HG03159 (cell line): ENCODE results near the gene NCMAP.
A peak's percentile ranks its signal among the peaks of the same experiment; 100 is the strongest.

Experiments
- ATAC-seq: cut with Tn5 transposase; IDR thresholded peaks from one replicate; pipeline ENCODE4 v1.9.1; 2021; ENCODE audit warnings: mild to moderate bottlenecking, moderate library complexity; ENCODE audit not compliant: unreplicated experiment

The NCMAP gene

GRCh38 chr1:24620678-24621077 lies 64.8 kb downstream of the NCMAP start:
- no peak for ATAC-seq

- ATAC-seq = no peak
Measured at GRCh38 chr1:24621121-24621520, 65.2 kb downstream of the NCMAP start.

GRCh38 chr1:24622218-24622617 lies 66.3 kb downstream of the NCMAP start:
- no peak for ATAC-seq

- ATAC-seq = no peak
Measured at GRCh38 chr1:24632832-24633175, 76.9 kb downstream of the NCMAP start.

GRCh38 chr1:24635195-24635843 lies 79.4 kb downstream of the NCMAP start:
- no peak for ATAC-seq

- ATAC-seq = no peak
Measured at GRCh38 chr1:24636661-24637357, 80.9 kb downstream of the NCMAP start.

GRCh38 chr1:24639094-24639493 lies 83.2 kb downstream of the NCMAP start:
- ATAC-seq = no peak

GRCh38 chr1:24639881-24640280 lies 84.0 kb downstream of the NCMAP start:
- no peak for ATAC-seq

- ATAC-seq = no peak
Measured at GRCh38 chr1:24640288-24640687, 84.4 kb downstream of the NCMAP start.

- no peak for ATAC-seq
Measured at GRCh38 chr1:24641646-24642151, 85.8 kb downstream of the NCMAP start.

- ATAC-seq = peak; percentile 90
Measured at GRCh38 chr1:24642481-24643362, 86.8 kb downstream of the NCMAP start, which contains the start of gene SRRM1. TSS of gene SRRM1 (plus strand) at chr1:24643302. CDS start at chr1:24643327, 25 bp downstream.

- peak; percentile 10 for ATAC-seq
Measured at GRCh38 chr1:24643363-24644099, 87.6 kb downstream of the NCMAP start.

GRCh38 chr1:24644100-24644384 lies 88.2 kb downstream of the NCMAP start:
- ATAC-seq = no peak

GRCh38 chr1:24648919-24649318 lies 93.0 kb downstream of the NCMAP start:
- no peak for ATAC-seq

- no peak for ATAC-seq
Measured at GRCh38 chr1:24652382-24652781, 96.5 kb downstream of the NCMAP start.

GRCh38 chr1:24654010-24654409 lies 98.1 kb downstream of the NCMAP start:
- ATAC-seq = no peak

GRCh38 chr1:24656046-24656445 lies 100.2 kb downstream of the NCMAP start:
- ATAC-seq = no peak

GRCh38 chr1:24657781-24658180 lies 101.9 kb downstream of the NCMAP start:
- ATAC-seq = no peak
